Transverse colon (tissue), 4 donors: ENCODE data around the gene PLEKHA6. TPM values are rescaled to one million over a fixed set of nuclear protein-coding genes. Genes with fewer than 3 reads are reported as not detected.

Experiments
- DNase-seq: peaks from one replicate; pipeline ENCODE4 v3.0.0-alpha.2; 2019
- H3K27ac ChIP-seq, 4 donors: fragments of 200-600 bp; sonication (generic); 2 replicates each; pipeline ENCODE4 v1.5.1; 2016 to 2018; ENCODE audit warnings: inconsistent platforms in 4 of 4
- H3K27me3 ChIP-seq: fragments of 200-600 bp; sonication (generic); 2 replicates; pipeline ENCODE4 v1.5.1; 2017; ENCODE audit warnings: inconsistent platforms
- H3K36me3 ChIP-seq, 4 donors: fragments of 200-600 bp; sonication (generic); 2 replicates each; pipeline ENCODE4 v1.5.1; 2017 to 2019; ENCODE audit warnings: inconsistent platforms in 4 of 4
- H3K4me1 ChIP-seq, 4 donors: fragments of 200-600 bp; sonication (generic); 2 replicates each; pipeline ENCODE4 v1.5.1; 2017 to 2020; ENCODE audit warnings: inconsistent platforms in 4 of 4
- H3K4me3 ChIP-seq, 4 donors: fragments of 200-600 bp; sonication (generic); 1 replicate in 1 of 4; 2 replicates in 3 of 4; pipeline versions ENCODE4 v1.5.1 to v1.6.1; 2017 to 2019; ENCODE audit warnings: inconsistent platforms in 4 of 4
- H3K9me3 ChIP-seq, 2 donors: fragments of 200-600 bp; sonication (generic); 2 replicates each; pipeline ENCODE4 v1.5.1; 2017 to 2019; ENCODE audit warnings: inconsistent platforms in 2 of 2
- EP300 ChIP-seq: sonication (generic); formaldehyde crosslinking; IDR thresholded peaks from one replicate; pipeline ENCODE4 v1.6.1; 2017; ENCODE audit warnings: antibody characterized with exemption, low read depth
- POLR2A ChIP-seq: fragments of 450-650 bp; IDR thresholded peaks from one replicate; pipeline ENCODE4 v1.6.1; 2016; ENCODE audit warnings: antibody characterized with exemption, mild to moderate bottlenecking, moderate library complexity
- POLR2AphosphoS5 ChIP-seq, 3 donors: sonication (generic); formaldehyde crosslinking; IDR thresholded peaks; one replicate each; pipeline ENCODE4 v1.6.1; 2016; ENCODE audit warnings: antibody characterized with exemption in 3 of 3
- WGBS, 2 donors: methylation state at CpG; one replicate each; pipeline ENCODE4 v1.1.5; 2018; ENCODE audit warnings: low coverage in 1 of 2; 5-methylcytosine and 5-hydroxymethylcytosine counted together
- in situ Hi-C, 4 donors: fragments of 200-750 bp; cut with MboI; loops; one replicate each; pipeline versions ENCODE4 v1.15.0 to v1.15.1; 2017; ENCODE audit warnings: low sequenced_read_pairs in 3 of 4, low pct_ligation_motif_present in 1 of 4, low pct_unique_long_range_greater_than_20kb in 1 of 4
- intact Hi-C: fragments of 100-400 bp; cut with DNase I; formaldehyde crosslinking; loops from one replicate; pipeline ENCODE4 v1.15.1; 2023; ENCODE audit warnings: low total_unique reads
- total RNA-seq, 4 donors: library from RNA; depleted of rRNA; stranded (reverse); fragments of >200 nt; gene quantifications; one replicate each; pipeline ENCODE4 v1.1.0, GENCODE V29; 2016
- TF ChIP-seq, protein P1 (sequence below), 5 experiments: fragments of 200-600 bp in 3 of 5; fragments of 450-650 bp in 2 of 5; sonication (generic) in 3 of 5; IDR thresholded peaks; 1 replicate in 2 of 5; 2 replicates in 3 of 5; pipeline ENCODE4 v1.5.1; 2016 to 2017; ENCODE audit warnings: antibody characterized with exemption in 5 of 5, inconsistent platforms in 3 of 5, mild to moderate bottlenecking in 2 of 5, moderate library complexity in 1 of 5

The PLEKHA6 gene
- total RNA-seq, 4 donors from 2014 or later = 58.7 to 209 (median 97.9) TPM

DNA sequence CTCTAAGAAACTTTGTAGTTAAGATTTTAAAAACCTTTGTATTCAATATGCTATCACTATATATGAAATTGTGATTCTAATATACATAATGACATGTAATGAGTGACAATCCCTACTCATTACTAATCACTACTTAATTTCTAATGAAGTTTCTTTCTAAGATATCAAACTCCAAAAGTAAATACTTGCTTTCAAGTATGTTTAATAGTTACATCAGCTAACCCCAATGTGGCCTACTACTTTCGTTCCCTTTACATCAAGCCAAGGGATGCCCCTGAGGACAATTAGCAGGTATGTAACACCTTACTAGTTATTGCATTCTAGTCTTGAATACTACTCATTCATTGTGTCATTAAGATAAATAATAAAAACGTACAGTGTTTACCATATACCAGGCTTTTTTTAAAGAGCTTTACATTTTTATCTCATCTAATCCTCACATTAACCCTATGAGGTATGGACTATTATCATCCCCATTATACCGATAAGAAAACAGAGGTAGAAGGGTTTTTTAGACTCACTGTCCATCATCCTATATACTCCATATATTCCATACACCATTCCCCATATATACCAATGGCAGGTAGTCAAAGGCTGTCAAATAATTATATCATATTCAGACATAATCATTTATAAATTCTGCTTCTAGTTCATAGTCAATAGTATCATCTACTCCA lies 47.7 kb upstream of the PLEKHA6 start:
- Histone ChIP-seq H3K36me3 (peaks cover 0 to 30% (median 14%) of the 10 kb centered on the region in 4 donors), H3K27ac (peak overlapping the region; percentile 97 to 100 (median 100)), H3K9me3 (no peaks in the 10 kb centered on the region), H3K27me3 (no peaks in the 10 kb centered on the region), H3K4me3 (peak overlapping the region; percentile 63 to 94 (median 82)), H3K4me1 (peaks cover 19 to 39% (median 35%) of the 10 kb centered on the region in 4 donors)
- intact Hi-C loops = no loop called here
- TF ChIP-seq POLR2AphosphoS5 (IDR thresholded peaks at IDR 0.05) = no peak
- TF ChIP-seq, protein P1, sequence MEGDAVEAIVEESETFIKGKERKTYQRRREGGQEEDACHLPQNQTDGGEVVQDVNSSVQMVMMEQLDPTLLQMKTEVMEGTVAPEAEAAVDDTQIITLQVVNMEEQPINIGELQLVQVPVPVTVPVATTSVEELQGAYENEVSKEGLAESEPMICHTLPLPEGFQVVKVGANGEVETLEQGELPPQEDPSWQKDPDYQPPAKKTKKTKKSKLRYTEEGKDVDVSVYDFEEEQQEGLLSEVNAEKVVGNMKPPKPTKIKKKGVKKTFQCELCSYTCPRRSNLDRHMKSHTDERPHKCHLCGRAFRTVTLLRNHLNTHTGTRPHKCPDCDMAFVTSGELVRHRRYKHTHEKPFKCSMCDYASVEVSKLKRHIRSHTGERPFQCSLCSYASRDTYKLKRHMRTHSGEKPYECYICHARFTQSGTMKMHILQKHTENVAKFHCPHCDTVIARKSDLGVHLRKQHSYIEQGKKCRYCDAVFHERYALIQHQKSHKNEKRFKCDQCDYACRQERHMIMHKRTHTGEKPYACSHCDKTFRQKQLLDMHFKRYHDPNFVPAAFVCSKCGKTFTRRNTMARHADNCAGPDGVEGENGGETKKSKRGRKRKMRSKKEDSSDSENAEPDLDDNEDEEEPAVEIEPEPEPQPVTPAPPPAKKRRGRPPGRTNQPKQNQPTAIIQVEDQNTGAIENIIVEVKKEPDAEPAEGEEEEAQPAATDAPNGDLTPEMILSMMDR (IDR thresholded peaks at IDR 0.05) = no peak
- DNase-seq = no peak
- in situ Hi-C loops = no loop called here
- WGBS, 2 donors = 0 to 1% methylated on average over 3 of the region's 3 CpGs

DNA sequence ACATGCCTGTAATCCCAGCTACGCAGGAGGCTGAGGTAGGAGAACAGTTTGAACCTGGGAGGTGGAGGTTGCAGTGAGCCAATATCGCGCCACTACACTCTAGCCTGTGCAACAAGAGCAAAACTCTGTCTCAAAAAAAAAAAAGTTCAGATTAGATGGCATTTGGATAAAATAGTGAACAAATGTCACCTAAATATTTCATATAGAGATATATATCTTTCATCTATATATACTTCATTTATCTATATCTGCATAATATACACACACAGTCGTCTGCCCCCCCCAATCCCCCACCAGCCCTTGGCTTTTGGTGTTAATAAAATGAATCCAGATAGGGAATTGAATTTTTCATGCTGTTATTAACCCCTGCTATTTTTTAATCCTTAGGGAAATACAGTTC lies 46.9 kb upstream of the PLEKHA6 start:
- 42 to 51% methylated on average over 4 of the region's 4 CpGs for WGBS, 2 donors
- peak overlapping the region in 3 of 4 donors; percentile 73 to 94 (median 92) for H3K4me3 ChIP-seq
- H3K9me3 ChIP-seq = no peaks in the 10 kb centered on the region
- peak overlapping the region; percentile 11 to 100 (median 21) for H3K27ac ChIP-seq
- TF ChIP-seq POLR2AphosphoS5 (IDR thresholded peaks at IDR 0.05) = no peak
- H3K36me3 ChIP-seq = peaks cover 0 to 30% (median 14%) of the 10 kb centered on the region in 4 donors
- in situ Hi-C loops = no loop called here
- H3K27me3 ChIP-seq = no peaks in the 10 kb centered on the region
- no peak for DNase-seq
- intact Hi-C loops = no loop called here
- H3K4me1 ChIP-seq = peaks cover 19 to 35% (median 30%) of the 10 kb centered on the region in 4 donors

DNA sequence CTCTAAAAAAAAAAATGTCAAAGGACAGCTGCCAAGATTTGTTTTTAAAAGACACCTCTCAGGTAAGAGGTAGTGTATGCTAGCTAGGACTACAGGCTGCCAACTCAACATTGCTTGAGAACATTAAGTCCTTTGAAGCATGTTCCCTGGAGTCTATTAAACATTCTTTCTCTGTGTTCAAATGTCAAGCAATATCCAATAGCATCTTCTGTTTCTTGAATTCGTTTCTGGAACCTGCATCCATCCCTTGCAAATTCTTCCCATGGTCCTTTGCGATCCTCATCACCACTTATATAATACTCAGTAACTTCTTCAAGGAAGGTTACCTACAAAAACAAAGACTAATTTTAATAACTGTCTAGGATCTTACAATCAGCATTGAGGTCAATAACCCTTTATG lies 46.3 kb upstream of the PLEKHA6 start:
- intact Hi-C loops (no loop called here), in situ Hi-C loops (no loop called here)
- no peaks in the 10 kb centered on the region for H3K27me3 ChIP-seq
- peaks cover 0 to 30% (median 14%) of the 10 kb centered on the region in 4 donors for H3K36me3 ChIP-seq
- TF ChIP-seq POLR2AphosphoS5 (IDR thresholded peaks at IDR 0.05) = no peak
- no peak for TF ChIP-seq POLR2A
- TF ChIP-seq, protein P1 (IDR thresholded peaks at IDR 0.05) = no peak
- H3K4me1 ChIP-seq = peaks cover 19 to 35% (median 30%) of the 10 kb centered on the region in 4 donors
- H3K27ac ChIP-seq = peak overlapping the region in 3 of 4 donors; percentile 11 to 100 (median 12)
- no peak for DNase-seq
- no peaks in the 10 kb centered on the region for H3K9me3 ChIP-seq
- peak overlapping the region in 2 of 4 donors; percentile 92 to 94 for H3K4me3 ChIP-seq
- 27 to 33% methylated on average over 2 of the region's 2 CpGs for WGBS, 2 donors

DNA sequence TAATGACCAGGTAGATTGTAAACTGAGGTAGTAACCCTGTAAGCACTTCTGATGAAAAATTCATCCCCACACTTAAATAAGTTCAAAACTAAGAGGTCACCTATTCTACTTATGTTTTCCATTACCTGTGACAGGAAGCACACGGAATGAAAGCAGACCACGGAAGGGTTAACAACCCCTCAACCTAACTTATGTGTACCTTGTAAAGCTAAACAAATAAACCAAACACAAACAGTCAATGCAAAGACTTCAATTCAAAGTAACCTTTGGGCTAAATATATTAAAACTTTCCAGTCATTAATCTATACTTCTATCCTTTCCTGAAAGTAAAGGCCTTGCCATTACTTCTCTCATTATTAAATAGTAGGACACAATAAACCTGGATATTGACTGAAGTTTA lies 44.9 kb upstream of the PLEKHA6 start:
- Histone ChIP-seq H3K36me3 (peaks cover 0 to 37% (median 15%) of the 10 kb centered on the region in 4 donors), H3K4me1 (peaks cover 19 to 35% (median 30%) of the 10 kb centered on the region in 4 donors), H3K9me3 (no peaks in the 10 kb centered on the region), H3K4me3 (no peak overlapping the region), H3K27ac (no peak overlapping the region), H3K27me3 (no peaks in the 10 kb centered on the region)
- in situ Hi-C loops (no loop called here), intact Hi-C loops (no loop called here)
- TF ChIP-seq POLR2AphosphoS5 (IDR thresholded peaks at IDR 0.05) = no peak
- no peak for TF ChIP-seq POLR2A
- TF ChIP-seq EP300 = no peak
- TF ChIP-seq, protein P1 (IDR thresholded peaks at IDR 0.05) = no peak
- WGBS, 2 donors = 51 to 54% methylated on average over 2 of the region's 2 CpGs
- no peak for DNase-seq
